HEK293 (cell line): Measurements from ENCODE around the gene TSACC.

ENCODE experiments used
- SP3 ChIP-seq: fragments of 450-650 bp; formaldehyde crosslinking; IDR thresholded peaks from 2 replicates; pipeline ENCODE4 v1.5.1; 2016; ENCODE audit warnings: missing biosample characterization, missing genetic modification characterization
- ZNF157 ChIP-seq: fragments of 450-650 bp; formaldehyde crosslinking; IDR thresholded peaks from 2 replicates; pipeline ENCODE4 v1.5.1; 2016; ENCODE audit warnings: missing biosample characterization, missing genetic modification characterization
- TF ChIP-seq, protein P1 (sequence below): fragments of 450-650 bp; formaldehyde crosslinking; IDR thresholded peaks from 2 replicates; pipeline ENCODE4 v1.5.1; 2016; ENCODE audit warnings: missing biosample characterization, missing genetic modification characterization

DNA sequence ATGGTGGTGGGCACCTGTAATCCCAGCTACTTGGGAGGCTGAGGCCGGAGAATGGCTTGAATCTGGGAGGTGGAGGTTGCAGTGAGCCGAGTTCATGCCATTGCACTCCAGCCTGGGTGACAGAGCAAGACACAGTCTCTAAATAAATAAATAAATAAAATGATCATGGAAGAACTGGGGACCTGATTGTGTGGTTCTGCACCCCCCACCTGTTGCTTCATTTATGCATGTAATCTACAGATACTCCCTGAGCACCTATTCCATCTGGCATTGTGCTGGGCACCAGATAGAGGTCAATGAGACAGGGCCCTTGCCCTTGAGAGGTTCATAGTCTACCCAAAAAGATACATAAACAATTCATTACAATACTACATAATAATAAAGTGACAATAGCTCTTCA is 19.7 kb downstream of the TSACC start:
- TF ChIP-seq ZNF157 (tag by site-specific recombination) (no peak), SP3 (tag by site-specific recombination) (no peak)
- TF ChIP-seq, protein P1, sequence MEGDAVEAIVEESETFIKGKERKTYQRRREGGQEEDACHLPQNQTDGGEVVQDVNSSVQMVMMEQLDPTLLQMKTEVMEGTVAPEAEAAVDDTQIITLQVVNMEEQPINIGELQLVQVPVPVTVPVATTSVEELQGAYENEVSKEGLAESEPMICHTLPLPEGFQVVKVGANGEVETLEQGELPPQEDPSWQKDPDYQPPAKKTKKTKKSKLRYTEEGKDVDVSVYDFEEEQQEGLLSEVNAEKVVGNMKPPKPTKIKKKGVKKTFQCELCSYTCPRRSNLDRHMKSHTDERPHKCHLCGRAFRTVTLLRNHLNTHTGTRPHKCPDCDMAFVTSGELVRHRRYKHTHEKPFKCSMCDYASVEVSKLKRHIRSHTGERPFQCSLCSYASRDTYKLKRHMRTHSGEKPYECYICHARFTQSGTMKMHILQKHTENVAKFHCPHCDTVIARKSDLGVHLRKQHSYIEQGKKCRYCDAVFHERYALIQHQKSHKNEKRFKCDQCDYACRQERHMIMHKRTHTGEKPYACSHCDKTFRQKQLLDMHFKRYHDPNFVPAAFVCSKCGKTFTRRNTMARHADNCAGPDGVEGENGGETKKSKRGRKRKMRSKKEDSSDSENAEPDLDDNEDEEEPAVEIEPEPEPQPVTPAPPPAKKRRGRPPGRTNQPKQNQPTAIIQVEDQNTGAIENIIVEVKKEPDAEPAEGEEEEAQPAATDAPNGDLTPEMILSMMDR: no peak
